ENCODE data around the gene IFI16.
"Not testable (repeated sequence)": the region's sequence is repeated elsewhere in the genome, so short reads cannot be mapped to it uniquely, and the experiment has no call there.

The IFI16 gene

GRCh38 chr1:159008744-159009188 lies 941 bp upstream of the IFI16 start:
- FAIRE-seq: no peak

GRCh38 chr1:159009287-159009686 lies 420 bp upstream of the IFI16 start:
- no peak for FAIRE-seq

DNA sequence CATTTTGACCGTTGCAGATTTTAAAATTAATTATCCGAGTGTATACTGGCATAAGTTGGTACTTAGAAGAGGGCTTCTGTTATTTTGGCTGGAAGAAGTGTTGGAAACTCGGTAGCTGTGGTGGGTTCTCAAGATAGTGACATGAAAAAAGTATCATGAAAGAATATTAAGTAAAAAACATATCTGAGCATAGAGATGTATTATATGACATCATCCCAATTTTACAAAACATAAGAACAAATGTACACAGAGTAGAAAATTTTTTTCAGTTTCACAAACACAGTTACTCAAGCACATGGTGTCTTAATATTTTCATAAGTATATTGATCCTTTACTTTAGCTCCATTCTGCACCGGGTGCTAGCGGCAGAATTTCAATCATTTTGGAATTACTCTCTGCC lies 684 bp downstream of the IFI16 start:
- no peak for FAIRE-seq

DNA sequence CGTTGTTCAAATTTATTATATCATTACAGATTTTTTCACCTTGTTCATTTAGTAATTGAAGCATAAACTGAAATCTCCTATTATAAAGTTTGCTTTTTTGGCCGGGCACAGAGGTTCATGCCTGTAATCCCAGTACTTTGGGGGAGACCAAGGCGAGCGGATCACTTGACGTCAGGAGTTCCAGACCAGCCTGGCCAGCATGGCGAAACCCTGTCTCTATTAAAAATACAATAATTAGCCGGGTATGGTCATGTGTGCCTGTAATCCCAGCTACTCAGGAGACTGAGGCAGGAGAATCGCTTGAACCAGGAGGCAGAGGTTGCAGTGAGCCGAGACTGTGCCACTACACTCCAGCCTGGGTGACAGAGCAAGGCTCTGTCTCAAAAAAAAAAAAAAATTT lies 1.3 kb downstream of the IFI16 start:
- FAIRE-seq: not testable (repeated sequence)

DNA sequence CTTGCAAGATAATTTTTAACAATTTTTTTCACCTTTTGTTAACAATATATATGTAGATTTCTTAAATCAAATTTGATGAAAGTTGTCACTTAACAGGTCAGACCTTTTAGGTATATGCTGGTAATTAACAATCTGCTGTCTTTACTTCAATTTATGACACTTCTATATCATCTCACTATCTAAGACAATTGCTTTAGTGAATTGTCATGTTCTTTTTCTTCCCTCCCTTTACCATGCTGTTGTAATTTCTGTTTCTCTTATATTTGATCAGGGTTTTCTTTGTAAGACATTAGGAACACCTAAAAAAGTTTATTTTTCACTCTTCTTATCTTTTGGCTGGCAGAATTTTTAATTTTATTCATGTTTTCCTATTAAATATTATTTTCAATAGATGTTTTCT lies 2.0 kb downstream of the IFI16 start:
- no peak for FAIRE-seq

GRCh38 chr1:159012495-159012894 lies 2.8 kb downstream of the IFI16 start:
- no peak for FAIRE-seq

- FAIRE-seq: no peak
Measured at GRCh38 chr1:159014003-159014571, 4.4 kb downstream of the IFI16 start.

DNA sequence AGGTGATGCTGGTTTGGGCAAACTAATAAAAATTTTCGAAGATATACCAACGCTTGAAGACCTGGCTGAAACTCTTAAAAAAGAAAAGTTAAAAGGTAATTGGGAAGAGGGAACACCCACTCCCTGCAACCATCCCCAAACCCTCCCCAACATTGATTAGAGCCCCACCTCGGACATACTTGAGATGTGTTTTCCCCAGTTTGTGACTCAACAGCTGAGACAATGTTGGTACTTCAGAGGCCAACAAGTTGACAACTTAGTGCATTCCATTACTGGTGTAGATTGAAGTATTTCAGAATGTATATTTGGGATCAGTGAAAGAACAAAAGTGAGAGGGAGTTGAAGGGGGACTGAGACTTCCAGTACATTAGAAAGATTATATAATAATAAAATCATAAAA lies 5.1 kb downstream of the IFI16 start:
- FAIRE-seq: no peak

DNA sequence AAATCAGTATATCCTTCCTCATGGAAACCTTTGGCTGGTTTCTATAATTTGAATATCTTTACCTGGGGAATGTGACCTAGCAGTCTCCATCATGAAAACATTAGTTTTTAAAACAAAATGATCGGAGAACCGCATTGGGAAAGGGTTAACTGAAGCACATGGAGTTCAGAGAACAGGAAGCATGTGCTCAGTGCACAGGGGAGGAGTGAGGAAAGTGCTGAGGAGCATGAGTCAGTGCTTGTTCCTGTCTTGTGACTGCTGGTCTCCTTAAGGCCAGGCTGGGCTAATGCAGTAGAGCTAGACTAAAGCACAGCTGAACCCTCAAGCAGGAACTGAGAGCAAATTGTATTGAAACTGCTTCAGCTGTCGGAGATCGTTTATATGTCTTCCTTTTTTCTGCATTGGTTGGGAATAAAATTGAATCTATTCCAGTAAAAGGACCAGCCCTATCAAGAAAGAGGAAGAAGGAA lies 5.8 kb downstream of the IFI16 start:
- no peak for FAIRE-seq

DNA sequence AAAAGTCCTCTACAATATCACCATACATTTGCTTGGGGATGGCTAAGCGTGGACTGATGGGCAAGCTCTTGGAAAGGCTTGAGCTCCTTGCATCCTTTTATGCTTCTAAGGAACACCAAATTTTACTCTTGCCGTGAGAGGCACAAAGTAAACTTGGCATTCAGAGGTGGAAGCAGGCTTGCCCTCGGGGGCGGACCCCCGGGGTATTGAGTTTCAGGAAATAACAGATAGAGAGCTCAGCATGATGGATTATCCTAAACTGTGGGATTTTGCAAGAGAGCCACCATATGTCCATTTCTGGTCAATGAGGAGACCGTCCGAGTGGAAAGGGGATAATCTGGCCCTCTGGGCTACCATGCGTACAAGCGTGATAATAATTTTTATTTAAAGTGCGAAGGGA lies 14.0 kb downstream of the IFI16 start:
- FAIRE-seq: no peak

DNA sequence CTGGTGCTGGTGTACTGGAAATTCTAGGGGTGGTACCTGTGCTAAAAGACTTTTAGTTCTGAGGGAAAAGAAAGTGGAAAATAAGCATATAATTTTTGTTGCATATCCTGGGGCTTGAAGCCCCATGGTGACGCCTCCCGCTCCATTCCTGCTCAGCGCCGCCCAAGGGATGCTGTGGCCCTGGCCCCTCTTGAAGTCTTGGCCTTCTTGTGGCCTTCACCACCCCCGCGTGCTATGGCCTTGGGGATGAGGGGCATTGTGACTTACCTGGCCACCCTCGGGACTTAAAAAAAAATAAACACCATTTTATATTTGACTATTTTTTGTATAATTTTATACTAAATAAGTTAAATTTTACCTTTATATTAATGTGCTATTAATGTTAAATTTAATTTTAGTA lies 15.3 kb downstream of the IFI16 start:
- peak; percentile 49 for FAIRE-seq

- not testable (repeated sequence) for FAIRE-seq
Measured at GRCh38 chr1:159026841-159027240, 17.1 kb downstream of the IFI16 start.

DNA sequence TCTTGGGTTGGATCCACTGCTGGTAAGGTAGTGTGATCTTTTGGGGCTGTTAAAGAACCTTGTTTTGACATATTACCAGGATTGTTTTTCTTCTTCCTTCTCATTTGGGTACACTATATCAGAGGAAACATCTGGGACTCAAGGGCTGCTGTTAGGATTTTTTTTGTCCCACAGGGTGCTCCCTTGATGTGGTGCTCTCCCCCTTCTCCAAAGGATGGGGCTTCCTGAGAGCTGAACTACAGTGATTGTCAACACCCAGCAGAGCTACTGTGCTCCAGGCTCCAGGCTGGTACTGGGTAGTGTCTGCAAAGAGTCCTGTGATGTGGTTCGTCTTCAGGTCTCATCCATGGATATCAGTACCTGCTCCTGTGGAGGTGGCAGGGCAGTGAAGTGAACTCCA lies 20.6 kb downstream of the IFI16 start:
- no peak for FAIRE-seq

DNA sequence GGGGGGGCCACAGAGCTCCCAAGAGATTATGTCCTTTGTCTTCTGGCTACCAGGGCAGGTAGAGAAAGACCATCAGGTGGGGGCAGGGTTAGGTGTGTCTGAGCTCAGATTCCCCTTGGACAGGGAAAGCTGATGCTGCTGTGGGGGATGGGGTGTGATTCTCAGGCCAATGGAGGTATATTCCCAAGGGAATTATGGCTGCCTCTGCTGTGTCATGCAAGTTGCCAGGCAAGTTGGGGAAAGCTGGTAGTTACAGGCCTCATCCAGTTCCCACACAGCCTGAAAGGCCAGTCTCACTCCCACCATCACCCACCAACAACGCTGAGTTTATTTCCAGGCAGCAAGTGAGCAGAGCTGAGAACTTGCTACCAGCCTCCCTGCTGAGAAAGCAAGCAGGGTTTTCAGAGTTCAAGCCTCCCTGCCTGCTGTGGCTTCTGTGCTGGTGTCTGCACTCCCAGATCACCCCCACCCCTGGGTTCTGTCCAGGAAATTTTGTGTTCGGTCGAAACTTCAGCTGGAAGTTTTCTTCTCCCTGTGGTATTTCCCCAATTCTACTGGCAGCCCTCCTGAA lies 21.3 kb downstream of the IFI16 start:
- FAIRE-seq: no peak

DNA sequence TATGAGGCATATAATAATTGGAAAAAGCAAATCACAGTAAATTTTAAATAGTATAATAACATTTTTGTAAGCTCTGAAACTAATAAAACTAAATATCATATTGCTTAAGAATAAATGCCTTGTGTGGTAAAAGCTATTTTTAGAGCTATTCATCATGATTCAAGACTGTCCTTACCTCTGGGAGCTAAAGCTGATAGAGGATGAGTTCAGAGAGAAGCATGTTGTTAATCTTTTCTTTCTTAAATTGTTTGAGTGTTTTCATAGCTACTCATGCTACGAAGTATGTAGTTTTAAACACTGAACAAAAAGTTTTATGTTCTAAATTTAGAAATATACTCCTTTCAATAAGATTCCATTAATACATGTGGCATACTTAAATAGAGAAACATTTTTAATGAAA lies 30.5 kb downstream of the IFI16 start:
- FAIRE-seq: no peak

- no peak for FAIRE-seq
Measured at GRCh38 chr1:159040893-159041724, 31.4 kb downstream of the IFI16 start.

DNA sequence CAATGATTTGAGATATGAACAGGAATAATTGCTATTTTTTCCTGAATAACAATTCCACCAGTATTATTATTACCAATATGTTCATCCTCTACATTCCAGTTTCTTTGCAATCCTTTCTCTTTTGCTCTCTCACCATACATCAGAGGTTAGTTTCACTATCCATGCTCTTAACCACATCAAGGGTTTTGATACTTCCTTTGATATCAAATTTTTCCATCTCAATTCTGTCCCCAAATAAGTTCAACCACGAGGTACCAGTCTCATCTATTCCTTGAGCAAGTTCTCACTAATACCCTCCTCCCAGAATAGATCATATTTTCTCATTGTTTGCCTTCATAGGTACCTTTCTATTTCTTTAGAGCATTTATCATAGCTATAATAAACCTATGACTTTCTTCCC lies 36.8 kb downstream of the IFI16 start:
- not testable (repeated sequence) for FAIRE-seq

DNA sequence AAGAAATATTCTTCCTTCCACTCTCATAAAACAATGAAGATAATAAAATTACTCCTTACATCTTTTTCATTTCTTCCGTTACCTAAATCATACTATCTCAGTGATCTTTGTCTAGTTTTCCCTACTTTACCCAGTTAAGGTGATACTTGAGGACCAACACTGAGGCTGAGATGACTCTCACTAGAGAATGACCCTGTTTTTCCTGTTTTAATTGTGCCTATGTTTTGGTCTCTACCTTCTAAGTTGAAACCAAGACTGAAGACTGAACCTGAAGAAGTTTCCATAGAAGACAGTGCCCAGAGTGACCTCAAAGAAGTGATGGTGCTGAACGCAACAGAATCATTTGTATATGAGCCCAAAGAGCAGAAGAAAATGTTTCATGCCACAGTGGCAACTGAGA lies 41.7 kb downstream of the IFI16 start:
- FAIRE-seq: no peak

DNA sequence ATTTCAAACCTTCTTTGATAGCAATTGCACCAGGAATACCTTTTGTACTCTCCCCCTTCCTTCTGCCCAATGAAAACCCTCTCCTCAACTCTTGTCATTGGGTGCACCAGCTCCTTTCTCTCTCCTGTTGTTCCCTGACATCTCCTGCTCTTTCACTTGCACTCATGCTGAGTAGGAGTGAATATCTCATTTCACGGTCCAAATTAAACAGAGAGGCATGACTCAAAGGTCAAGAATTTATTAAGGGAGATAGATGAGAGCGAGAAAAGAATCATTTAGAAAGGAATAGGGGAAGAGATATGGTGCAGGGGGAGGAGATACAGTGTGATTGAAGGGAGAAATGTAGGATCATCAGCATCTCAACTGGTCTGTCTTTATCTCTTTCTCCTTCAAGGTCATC lies 44.7 kb downstream of the IFI16 start:
- no peak for FAIRE-seq

- no peak for FAIRE-seq
Measured at GRCh38 chr1:159055181-159055641, 45.5 kb downstream of the IFI16 start.

GRCh38 chr1:159056069-159056698 lies 46.5 kb downstream of the IFI16 start:
- no peak for FAIRE-seq

GRCh38 chr1:159058751-159059150 lies 49.0 kb downstream of the IFI16 start:
- no peak for FAIRE-seq

DNA sequence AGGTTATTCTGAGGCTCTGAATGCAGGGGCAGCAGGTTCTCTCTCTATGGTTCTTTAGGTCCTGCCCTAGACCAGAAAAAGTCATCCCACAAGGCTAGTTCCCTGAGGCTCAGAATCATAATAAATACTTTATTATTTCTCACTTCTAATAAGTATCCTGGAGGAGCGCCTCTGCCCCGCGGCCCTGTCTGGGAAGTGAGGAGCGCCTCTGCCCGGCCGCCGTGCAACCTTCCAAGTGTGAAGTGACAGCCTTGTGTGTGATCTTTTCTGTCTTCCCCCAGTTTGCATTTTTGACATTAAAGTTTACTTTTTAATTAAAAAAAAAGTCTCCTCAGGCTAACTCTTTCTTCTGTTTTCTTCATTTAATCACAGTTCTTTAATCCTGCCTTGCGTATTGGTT lies 55.4 kb downstream of the IFI16 start:
- no peak for FAIRE-seq

DNA sequence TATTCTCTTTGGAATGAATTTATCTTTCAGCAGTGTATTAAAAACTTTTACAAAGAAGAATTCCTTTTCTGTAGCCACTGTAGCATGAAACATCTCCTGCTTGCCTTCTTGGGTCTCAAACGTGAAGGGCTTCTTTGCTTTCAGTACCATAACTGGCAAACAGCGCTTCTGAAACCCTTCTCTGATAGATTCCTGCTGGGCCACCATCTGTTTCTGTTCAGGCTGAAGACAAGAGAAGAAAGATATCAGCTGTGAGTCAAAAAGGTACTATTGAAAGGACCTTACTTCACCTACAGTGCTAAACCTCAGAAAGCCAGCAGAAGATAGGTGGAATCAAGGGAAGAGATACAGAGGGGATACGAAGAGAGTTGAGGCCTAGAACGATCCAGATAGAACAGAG lies 56.4 kb downstream of the IFI16 start:
- no peak for FAIRE-seq

All from G401.6 (cell line).